HG02970 (cell line): ENCODE results near the gene SGF29.
"Not testable (repeated sequence)": the region's sequence is repeated elsewhere in the genome, so short reads cannot be mapped to it uniquely, and the experiment has no call there.

Source experiments
- ATAC-seq: cut with Tn5 transposase; IDR thresholded peaks from one replicate; pipeline ENCODE4 v1.9.1; 2021; ENCODE audit warnings: mild to moderate bottlenecking, moderate library complexity, moderate number of reproducible peaks; ENCODE audit not compliant: unreplicated experiment, low FRiP score

The SGF29 gene

DNA sequence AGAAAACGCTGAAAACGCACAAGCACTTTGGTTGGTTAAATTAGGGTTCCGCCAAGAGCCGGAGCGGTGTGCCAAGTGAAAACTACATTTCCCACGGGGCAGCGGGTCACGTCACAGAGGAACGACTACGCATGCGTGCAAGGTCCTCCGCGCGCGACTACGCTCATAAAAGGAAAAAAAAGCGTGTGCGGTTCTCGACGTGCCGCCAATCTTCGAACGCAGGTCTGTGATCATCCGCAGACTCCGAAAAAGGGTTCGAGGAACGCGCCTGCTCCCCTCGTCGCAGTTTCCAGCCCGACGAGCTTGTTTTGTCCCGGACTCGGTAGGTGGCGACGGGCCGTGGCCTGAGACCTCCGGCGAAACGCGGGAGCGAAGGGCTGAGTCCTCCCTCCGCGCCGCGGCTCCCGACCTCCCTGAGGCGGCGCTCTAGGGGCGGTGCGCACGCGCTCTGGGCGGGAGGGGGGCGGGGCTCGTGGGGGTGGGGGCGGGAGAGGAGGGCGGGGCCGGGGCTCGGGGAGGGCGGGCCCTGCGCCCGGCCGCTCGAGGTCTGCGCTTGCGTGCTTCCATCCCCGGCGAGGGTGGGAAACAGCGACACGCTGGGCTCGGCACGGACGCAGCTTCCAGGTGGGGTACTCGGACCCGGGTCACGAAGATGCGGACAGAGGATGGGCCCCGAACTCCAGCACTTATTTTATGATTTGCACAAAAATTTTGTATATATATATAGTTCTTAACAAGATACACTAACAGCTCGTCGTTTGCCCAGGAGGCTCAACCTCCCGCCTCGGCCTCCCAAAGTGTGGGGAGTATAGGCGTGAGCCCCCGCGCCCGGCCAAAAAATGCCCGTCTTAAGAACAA, at the start of gene SGF29:
TSS of gene SGF29 (plus strand) at position 145 of the 858 bp plus-strand sequence. CDS start 27,150 bp downstream, outside the sequence.
- peak; percentile 78 for ATAC-seq

DNA sequence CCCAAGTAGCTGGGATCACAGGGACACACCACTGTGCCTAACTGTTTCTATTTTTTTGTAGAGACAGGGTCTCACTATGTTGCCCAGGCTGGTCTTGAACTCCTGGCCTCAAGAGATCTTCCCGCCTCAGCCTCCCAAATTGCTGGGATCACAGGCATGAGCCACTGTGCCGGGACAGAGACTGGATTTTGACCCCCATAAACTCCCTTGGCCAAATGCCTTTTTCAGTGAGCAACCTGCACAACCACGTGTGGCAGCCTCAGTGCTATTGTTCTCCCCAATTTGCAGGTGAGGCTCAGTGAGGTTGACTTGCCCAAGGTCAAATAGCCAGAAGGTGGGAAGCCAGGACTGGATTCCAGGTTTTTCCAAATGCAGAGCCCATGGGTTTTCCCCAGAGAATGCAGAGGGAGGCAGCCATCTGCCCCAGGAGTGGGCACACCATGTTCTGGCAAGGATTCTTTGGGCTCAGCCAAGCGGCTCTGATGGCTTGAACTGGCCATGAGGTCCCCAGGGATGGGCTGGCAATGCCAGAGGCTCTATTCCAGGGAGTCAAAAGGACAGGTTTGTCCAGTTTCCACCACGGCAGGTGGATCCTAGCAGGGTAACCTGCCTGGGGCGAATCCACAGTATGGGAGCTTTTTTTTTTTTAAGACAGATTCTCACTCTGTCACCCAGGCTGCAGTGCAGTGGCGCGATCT, 48.9 kb upstream of the SGF29 start:
- ATAC-seq: no peak

- ATAC-seq: no peak
Measured at GRCh38 chr16:28505489-28506137, 48.1 kb upstream of the SGF29 start.

GRCh38 chr16:28511031-28511430, 42.7 kb upstream of the SGF29 start:
- no peak for ATAC-seq

GRCh38 chr16:28511801-28512789, 41.6 kb upstream of the SGF29 start:
- no peak for ATAC-seq

DNA sequence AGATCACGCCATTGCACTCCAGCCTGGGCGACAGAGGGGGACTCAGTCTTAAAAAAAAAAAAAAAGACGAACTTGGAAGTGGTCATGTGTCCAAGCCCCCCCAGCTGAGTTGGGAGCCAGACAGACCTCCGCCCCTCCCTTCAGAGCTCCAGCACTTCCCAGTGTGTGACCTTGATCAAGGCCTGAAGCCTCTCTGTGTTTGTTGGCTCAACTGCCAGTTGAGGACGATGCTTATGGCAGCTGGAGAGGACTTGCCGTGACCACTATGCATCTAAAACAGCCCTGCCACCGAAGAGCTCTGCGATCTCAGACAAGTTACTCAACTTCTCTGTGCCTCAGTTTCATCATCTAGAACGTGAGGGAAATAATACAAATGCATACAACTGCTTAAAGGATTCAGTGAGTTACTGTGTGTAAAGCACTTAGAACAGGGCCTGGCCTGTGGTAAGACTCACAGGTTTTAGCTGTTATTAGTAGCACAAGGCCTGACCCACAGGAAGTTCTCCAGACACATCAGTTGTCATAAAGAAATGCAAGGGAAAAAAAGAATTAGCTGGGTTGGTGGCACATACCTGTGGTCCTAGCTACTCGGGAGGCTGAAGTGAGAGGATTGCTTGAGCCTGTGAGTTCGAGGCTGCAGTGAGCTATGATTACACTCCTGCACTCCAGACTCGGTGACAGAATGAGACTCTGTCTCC, 40.1 kb upstream of the SGF29 start:
- ATAC-seq: no peak

DNA sequence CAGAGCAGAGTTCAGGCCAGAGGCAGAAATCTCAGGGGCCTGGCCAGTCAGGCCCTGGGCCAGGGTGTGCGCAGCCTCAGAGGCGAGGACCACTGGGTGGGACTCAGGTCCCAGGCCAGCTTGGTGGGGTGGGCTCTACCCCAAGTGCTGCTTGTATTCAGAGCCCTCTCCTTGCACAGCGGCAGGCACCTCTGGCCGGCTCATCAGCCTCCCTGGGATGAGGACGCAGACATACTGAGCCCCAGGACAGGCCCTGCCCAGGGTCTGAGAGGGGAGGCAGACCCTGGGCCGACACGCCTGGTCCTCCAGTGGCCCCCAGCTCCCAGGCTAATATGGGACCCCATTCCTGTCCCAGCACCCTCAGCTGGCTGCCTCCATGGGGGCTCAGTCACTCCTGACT, 39.5 kb upstream of the SGF29 start:
- no peak for ATAC-seq

DNA sequence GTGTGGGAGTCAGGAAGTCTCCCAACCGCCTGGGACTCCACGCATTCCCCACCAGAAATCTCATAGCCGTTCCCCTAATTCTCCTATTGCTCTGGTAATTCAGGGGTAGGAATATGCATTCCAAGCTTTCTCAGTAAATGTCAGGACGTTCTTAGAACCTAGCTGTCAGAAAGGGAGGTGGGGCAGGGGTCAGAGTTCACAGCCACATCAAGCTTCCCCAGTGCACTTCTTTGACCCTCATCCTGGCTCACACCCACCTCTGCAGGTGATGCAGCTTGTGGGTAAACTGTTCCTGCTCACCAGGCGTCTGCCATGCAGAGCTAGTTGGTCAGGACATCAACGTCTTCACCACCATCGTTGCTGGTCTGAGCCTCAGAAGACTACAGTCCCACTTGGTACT, 33.0 kb upstream of the SGF29 start:
- no peak for ATAC-seq

GRCh38 chr16:28521436-28521835, 32.3 kb upstream of the SGF29 start:
- ATAC-seq: no peak

DNA sequence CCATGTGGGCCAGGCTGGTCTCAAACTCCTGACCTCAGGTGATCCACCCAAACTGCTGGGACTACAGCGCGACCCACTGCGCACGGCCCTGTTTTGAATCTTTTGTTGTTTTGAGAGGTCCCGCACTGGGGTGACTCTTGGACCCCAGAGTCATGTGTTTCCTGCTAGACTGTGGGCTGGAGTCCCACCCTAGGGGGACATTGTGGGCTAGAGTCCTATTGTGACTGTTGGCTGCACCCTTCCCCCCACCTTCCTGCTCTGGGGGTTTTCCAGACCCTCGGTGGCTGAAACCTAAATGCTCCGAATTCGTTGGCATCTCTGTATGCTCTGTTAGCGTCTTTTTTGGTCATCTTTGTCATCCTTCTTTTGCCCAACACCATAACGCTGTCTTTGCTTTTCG, 30.9 kb upstream of the SGF29 start:
- no peak for ATAC-seq

- no peak for ATAC-seq
Measured at GRCh38 chr16:28524681-28525171, 29.0 kb upstream of the SGF29 start.

DNA sequence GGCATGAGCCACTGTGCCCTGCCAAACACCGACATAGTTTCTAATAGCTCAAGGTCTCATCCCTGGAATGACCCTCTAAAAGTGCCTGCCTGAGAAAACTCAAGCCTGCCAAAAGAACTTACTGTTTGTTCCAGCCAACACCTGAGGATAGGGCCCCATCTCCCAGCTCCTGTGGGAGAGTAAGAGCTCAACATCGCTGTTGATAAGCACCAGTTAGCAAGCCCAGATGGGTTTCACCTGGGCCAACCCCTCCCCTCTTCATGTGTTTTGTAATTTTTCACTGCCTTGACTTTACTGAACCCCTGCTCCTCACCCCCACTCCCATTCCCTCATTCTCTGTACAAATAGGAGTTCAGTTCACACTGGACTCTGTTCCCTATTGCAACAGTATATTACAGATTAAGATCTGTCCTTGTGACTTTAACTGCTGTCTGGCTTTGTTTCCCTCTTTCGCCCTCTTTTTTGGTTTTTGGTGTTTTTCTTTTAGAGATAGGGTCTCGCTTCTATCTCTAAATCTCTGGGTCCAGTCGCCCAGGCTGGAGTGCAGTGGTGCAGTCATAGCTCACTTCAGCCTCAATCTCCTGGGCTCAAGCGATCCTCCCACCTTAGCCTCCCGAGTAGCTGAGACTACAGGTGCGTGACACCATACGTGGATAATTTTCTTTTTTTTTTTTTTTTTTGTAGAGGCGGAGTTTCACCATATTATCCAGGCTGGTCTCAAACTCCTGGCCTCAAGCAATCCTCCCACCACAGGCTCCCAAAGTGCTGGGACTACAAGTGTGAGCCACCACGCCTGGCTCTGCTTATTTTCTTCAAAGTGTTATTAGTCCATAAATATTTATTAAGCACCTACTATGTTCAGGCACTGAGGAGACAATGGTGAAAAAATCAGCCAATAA, 27.3 kb upstream of the SGF29 start:
- no peak for ATAC-seq

DNA sequence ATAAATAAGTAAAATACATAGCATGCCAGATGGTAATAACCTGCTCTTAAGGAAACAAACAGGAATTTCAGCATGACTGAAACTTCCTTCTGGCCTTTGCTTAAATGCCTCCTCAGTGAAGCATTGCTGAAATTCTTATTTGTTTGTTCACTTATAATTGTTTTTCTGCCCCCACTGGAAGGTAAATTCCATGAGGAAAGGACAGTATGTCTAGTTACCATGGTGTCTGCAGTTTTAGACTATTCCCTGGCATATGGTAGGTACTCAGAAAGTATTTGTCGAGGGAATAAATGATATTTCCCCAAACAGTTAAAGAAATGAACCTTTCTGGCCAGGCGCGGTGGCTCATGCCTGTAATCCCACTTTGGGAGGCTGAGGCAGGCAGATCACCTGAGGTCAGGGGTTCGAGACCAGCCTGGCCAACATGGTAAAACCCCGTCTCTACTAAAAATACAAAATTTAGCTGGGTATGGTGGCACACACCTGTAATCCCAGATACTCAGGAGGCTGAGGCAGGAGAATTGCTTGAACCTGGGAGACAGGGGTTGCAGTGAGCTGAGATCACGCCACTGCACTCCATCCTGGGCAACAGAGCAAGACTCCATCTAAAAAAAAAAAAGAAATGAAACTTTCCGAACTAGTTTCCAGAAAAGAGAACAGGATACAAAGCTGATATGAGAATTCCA, 26.5 kb upstream of the SGF29 start:
- not testable (repeated sequence) for ATAC-seq

- no peak for ATAC-seq
Measured at GRCh38 chr16:28527985-28528384, 25.7 kb upstream of the SGF29 start.

DNA sequence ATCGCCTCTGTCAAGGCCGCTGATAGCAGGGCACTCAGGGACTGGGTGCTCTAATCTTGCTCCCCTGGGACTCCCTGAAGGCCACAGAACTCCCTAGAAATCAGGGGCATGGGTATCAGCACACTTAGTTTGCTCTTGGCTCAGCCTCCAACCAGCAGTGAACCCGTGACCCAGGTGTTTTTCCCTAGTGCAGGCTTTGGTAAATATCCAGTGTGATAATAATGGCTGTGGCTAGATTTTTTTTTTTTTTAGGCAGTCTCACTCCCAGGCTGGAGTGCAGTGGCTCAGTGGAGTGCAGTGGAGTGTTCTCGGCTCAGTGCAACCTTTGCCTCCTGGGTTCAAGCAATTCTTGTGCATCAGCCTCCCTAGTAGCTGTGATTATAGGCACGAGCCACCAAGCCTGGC, 25.3 kb upstream of the SGF29 start:
- ATAC-seq: no peak

GRCh38 chr16:28529124-28529523, 24.6 kb upstream of the SGF29 start:
- no peak for ATAC-seq

GRCh38 chr16:28531777-28532744, 21.7 kb upstream of the SGF29 start:
- ATAC-seq: no peak
